VCaP (cell line): ENCODE measurements around the gene SCARF1.

Experiments used
- H3K27ac ChIP-seq: fragments of 450-650 bp; 2 replicates; pipeline ENCODE4 v1.5.1; 2017
- TF ChIP-seq, protein P1 (sequence below): fragments of 450-650 bp; conservative IDR thresholded peaks from 2 replicates; pipeline ENCODE4 v1.5.1; 2017; ENCODE audit warnings: mild to moderate bottlenecking, moderate library complexity

Gene SCARF1

DNA sequence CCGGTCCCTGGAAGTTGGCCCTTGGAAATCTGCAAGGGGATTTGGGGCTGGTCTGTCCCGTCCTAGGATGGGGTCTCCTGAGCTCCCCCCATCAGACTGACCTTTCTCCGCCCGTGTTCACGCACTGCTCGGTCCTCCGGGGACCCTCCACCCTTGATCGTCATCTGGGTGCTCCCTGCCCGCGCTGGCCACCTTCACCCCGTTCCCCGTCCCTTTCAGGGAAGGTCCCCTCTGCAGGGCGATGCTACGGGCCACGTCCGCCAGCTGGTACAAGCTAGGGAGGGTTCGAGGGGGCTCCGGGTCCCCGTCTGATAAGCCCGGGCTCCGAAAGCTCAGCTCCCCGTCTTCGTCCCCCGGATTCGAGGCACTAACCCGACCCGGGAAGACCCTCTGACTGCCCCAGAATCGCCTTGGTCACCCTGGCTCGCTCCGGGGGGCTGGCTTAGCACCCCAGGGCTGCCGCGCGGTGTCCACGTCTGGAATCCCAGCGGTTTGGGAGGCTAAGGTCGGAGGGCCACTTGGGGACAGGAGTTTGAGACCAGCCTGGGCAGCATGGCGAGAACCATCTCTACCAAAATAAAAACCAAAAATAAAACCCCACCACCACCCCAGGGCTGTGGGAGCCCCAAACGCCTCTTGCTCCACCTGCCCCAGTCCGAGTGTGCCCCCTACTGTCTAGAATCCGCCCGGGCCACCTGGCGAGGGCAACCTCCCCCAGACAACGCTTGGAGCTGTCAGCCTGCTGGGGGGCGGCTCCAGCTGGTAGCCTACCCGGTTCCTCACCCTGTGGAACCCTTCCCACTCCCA, 15.8 kb downstream of the SCARF1 start:
- H3K27ac ChIP-seq = peak overlapping the region; percentile 93
- TF ChIP-seq, protein P1, sequence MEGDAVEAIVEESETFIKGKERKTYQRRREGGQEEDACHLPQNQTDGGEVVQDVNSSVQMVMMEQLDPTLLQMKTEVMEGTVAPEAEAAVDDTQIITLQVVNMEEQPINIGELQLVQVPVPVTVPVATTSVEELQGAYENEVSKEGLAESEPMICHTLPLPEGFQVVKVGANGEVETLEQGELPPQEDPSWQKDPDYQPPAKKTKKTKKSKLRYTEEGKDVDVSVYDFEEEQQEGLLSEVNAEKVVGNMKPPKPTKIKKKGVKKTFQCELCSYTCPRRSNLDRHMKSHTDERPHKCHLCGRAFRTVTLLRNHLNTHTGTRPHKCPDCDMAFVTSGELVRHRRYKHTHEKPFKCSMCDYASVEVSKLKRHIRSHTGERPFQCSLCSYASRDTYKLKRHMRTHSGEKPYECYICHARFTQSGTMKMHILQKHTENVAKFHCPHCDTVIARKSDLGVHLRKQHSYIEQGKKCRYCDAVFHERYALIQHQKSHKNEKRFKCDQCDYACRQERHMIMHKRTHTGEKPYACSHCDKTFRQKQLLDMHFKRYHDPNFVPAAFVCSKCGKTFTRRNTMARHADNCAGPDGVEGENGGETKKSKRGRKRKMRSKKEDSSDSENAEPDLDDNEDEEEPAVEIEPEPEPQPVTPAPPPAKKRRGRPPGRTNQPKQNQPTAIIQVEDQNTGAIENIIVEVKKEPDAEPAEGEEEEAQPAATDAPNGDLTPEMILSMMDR = peak; percentile 81

DNA sequence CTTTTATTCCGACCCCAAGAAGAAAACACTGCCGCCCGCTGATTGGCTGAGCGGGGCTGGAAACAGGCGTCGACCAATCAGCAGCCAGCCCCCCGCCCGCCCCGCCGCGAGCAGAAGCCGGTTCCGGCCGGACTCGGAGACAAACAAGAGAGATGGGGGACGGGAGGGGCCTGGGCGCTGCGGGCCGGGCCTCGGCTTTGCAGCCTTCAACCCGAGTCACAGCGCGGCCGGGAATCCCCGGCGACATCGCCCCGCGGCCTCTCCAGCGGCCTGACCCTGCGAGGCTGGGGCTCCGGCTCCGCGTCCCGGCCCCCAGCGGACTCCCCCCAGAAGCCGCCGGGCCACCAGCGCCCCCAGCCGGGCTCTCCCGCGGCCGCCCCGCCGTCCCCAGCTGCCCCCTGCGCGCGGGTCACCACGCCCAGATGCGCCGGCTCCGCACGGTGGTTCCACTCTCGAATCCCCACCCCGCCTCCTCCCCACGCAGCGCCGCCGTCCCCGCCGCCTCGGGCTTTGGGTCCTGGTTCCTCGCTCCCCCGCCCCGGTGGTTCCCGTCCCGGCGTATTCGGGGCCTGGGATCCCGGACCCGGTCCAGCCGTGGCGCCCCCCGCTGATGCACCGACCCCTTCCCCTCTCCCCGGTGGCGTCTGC, 16.6 kb downstream of the SCARF1 start:
- TF ChIP-seq, protein P1 = peak; percentile 68
- peak overlapping the region; percentile 93 for H3K27ac ChIP-seq

DNA sequence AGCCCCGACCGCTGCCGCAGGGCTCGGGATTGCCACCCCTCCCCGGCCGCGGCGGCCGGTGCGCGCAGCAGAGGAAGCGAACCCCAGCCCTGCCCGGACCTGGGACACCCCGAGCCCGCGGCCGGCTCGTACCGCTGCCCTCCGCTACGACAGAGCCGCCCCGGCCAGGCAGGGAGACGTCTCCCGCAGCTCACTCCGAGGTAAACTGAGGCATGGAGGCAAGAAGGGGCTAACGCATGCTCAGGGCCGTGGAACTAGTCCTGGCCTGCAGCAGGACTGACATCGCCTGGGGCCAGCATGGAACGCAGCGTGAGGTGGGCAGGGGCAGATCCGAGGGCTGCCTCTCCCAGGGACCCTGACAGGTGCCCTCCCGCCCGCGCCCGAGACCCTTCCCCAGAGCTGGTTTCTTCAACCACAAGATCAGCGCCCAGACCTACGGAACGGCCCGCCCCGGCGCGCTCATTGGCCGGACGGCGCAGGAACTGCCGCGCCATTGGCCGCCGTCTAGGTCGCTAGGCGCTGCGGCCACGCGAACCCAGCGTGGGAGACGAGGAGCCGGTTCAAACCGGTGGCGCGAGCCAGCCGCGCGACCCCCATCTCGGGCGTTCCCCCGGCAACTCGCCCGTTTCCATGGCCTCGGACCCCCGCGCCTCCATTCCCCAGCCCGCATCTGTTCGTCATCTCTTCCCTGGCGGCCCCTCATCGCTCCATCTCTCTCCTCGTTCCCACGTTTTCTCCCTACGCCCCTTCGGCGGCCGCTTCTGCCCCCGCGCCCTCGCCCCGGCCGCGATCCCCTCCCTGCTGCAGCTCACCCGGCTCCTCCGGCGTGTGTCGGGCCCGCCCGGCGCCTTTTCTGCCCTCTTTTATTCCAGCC, 17.3 kb downstream of the SCARF1 start, which contains the start of gene SLC43A2:
Gene SLC43A2, minus strand, starts transcription at position 853 of the 874 bp plus-strand sequence. CDS start 960 bp downstream, outside the sequence.
- TF ChIP-seq, protein P1 = no peak
- H3K27ac ChIP-seq = peak within 1 kb of the TSS; percentile 93

DNA sequence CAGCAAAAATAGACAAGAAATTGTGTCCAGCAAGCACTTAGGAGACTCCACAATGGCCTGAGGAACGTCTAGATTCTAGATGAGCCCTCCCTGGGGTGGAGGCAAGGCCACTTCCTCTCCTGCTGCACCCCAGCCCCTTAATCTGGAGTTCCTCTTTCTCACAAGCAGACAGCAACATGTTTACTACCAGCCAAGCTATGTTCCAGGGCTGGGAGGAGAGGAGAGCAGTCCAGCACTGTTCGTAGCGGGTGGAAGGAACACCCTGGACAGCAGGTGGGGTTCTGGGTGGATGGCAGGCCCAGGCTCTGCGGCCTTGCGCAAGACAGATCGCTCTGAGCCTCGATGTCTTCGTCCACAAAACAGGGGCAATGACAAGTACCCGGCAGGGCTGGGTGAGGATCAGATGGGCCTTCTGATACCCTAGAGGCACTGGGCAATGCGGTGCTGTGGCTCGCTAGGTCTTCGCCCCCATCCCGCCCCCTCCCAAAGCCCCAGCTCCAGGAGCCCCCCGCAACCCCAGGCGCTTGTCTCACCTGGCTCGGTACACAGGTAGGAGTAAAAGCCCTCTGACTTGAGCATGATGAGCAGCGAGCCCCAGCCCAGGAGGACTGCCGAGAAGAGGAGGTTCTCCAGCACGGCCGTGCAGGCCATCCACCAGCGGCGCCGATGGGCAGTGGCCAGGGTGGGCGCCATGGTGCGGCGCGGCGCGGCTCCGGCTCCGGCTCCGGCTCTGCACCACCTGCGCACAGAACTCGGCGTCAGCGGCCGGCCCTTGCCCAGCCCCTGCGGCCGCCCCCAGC, 18.1 kb downstream of the SCARF1 start:
- H3K27ac ChIP-seq = peak overlapping the region; percentile 93
- TF ChIP-seq, protein P1 = no peak

DNA sequence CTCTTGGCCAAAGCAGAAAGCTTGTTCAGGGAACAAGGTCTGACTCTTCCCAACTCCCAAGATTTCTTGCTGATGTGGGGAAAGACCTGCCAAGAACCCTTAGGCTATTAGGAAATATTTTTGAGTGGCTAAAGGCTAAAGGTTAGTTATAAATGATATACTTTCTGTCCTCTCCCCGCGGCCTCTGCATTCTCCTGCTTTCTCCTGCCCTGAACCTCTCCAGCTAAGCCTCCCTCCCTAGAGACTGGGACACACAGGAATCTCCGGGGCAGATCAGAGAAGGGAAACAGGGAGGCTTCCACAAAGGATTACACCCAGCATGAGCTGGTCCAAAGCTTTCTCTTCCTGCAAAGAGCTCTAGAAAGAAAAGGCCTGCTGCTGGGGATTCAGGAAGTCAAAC, 19.2 kb downstream of the SCARF1 start:
- TF ChIP-seq, protein P1 = no peak
- no peak overlapping the region for H3K27ac ChIP-seq

DNA sequence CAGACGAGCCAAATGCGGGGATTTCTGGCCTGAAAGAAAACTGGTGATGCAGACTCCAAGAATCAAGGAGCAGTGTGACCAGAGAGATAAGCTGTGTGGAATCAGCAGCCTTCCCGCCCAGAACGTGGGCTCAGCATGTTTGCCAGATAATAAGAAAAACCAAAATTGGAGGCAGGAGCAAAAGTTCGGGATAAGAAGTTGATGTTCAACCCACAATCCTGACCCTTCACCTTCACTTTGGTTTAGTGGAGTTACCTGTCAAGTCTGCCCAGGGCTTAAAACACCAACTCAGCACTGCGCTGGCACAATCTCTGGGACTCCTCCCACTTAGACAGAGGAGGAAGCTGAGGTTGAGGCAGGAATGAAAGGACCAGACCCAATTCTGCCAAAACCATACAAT, 20.0 kb downstream of the SCARF1 start:
- TF ChIP-seq, protein P1 = no peak
- H3K27ac ChIP-seq = no peak overlapping the region
